NCI-H345 (cell line): ENCODE results near the gene SLC4A4.

Experiments used
- DNase-seq: peaks from one replicate; lab custom pipeline; 2025; lab: John Stamatoyannopoulos, UW

The SLC4A4 gene

DNA sequence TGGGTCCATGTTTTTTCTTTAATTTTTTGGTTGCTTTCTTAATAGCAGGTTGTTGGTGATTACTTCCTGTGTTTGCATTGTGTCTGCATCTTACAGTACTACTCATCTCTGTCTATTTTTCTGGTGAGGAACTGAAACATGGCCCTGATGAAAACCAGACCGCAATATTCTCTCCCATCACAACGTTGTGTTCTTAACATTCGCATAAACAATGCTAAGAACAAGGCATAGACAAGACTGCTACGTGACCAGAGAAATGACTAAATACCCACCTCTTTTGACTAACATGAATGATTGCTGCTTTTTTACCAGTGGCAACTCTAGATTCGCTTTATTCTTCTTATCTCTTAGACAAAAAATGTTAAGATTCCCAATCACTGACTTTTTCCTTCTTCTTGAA is 266.0 kb downstream of the SLC4A4 start:
- no peak for DNase-seq

- DNase-seq = no peak
Observed at GRCh38 chr4:71607109-71607508, 268.3 kb downstream of the SLC4A4 start.

DNA sequence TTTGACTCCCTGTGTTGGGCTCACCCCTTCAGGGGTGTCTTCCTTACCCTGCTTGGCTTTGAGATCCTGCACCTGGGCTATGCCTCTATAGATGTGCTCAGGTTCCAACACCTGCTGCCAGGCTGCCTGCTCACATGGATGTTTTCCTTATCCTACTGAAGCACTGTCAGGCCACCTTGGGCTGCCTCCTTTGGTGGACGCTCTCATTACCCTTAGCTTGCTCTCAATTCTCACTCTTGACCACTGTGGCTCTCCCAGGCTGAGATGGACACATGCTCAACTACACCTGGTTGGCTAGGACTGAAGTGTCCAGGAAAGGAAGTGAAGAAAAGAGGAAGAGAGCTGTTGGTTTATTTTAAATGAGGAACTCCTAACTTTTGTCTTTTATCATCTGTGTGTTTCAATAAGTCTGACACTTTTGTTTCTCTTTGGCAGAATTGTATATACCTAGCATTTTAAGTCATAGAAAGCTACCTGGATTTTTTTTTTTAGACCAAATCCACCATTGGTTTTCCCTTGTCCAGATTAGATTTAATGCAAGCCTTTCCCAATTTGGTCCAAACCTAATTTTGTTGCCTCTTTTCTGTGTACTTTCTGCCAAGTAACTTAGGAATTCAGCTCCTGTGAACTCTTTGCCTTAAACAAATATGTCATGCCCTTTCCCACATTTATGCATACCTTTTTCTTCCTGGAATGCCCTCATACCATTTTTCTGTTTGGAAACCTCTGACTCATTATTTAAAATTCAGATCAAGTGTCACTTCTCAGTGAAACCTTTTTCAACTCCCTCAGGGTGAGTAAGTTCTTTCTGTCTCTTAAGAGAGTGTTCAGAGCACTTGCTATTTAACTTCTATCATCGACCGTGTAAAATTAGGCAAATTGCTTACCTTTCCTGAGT is 269.2 kb downstream of the SLC4A4 start:
- DNase-seq = no peak

DNA sequence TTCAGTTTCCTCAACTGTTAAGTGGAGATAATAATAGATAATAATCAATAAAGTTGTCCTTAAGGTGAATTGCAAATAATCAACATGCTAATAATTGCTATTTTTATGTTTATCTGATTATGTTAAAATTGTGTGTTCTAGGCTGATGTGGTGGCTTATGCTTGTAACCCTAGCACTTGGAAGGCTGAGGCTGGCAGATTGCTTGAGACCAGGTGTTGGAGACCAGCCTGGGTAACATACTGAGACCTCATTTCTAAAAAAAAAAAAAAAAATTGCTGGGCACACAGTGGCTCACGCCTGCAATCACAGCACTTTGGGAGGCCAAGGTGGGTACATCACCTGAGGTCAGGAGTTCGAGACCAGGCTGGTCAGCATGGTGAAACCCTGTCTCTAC is 269.9 kb downstream of the SLC4A4 start:
- no peak for DNase-seq

GRCh38 chr4:71609167-71609566 is 270.3 kb downstream of the SLC4A4 start:
- DNase-seq = no peak

GRCh38 chr4:71609651-71610050 is 270.8 kb downstream of the SLC4A4 start:
- no peak for DNase-seq

- no peak for DNase-seq
Observed at GRCh38 chr4:71614621-71615020, 275.8 kb downstream of the SLC4A4 start.

- DNase-seq = no peak
Observed at GRCh38 chr4:71616168-71616811, 277.5 kb downstream of the SLC4A4 start.
